ENCODE results near the gene UBE2D2.
A peak's percentile ranks its signal among the peaks of the same experiment; 100 is the strongest.

The UBE2D2 gene

GRCh38 chr5:139654871-139655491, 93.8 kb downstream of the UBE2D2 start:
- no peaks in the 10 kb centered on the region for H3K9me3 ChIP-seq (ENCODE audit: low read depth, low read length)
- TF ChIP-seq POLR2AphosphoS5 (IDR thresholded peaks at IDR 0.05; ENCODE audit: borderline replicate concordance, low read depth, low read length): no peak
- TF ChIP-seq EZH2 (IDR thresholded peaks at IDR 0.05): no peak
- no peak for TF ChIP-seq FOXP2 (optimal IDR thresholded peaks at IDR 0.05; ENCODE audit: control extremely low read depth, extremely low read length, insufficient read depth)
- H3K27ac ChIP-seq: peak overlapping the region; percentile 30; the same call in 1 of the 2 replicates
- H3K4me3 ChIP-seq: no peak overlapping the region
- no peak for DNase-seq (ENCODE audit: low read depth, low spot score)
- no peaks in the 10 kb centered on the region for H3K36me3 ChIP-seq (ENCODE audit: insufficient read depth, low read length)
- H3K9ac ChIP-seq (ENCODE audit: insufficient read length): no peak overlapping the region

- no peak overlapping the region for H3K9ac ChIP-seq (ENCODE audit: insufficient read length)
- TF ChIP-seq FOXP2 (optimal IDR thresholded peaks at IDR 0.05; ENCODE audit: control extremely low read depth, extremely low read length, insufficient read depth): no peak
- no peak for TF ChIP-seq EZH2 (IDR thresholded peaks at IDR 0.05)
- no peak for TF ChIP-seq POLR2AphosphoS5 (IDR thresholded peaks at IDR 0.05; ENCODE audit: borderline replicate concordance, low read depth, low read length)
- no peaks in the 10 kb centered on the region for H3K9me3 ChIP-seq (ENCODE audit: low read depth, low read length)
- H3K36me3 ChIP-seq (ENCODE audit: insufficient read depth, low read length): no peaks in the 10 kb centered on the region
- no peak overlapping the region for H3K4me3 ChIP-seq
- no peak overlapping the region for H3K27ac ChIP-seq
- no peak for DNase-seq (ENCODE audit: low read depth, low spot score)
These were observed 94.7 kb downstream of the UBE2D2 start for GRCh38 chr5:139655727-139656271.

GRCh38 chr5:139657363-139658321, 96.5 kb downstream of the UBE2D2 start:
- no peaks in the 10 kb centered on the region for H3K9me3 ChIP-seq (ENCODE audit: low read depth, low read length)
- H3K4me3 ChIP-seq: no peak overlapping the region
- no peak overlapping the region for H3K9ac ChIP-seq (ENCODE audit: insufficient read length)
- TF ChIP-seq POLR2AphosphoS5 (IDR thresholded peaks at IDR 0.05; ENCODE audit: borderline replicate concordance, low read depth, low read length): no peak
- no peak for TF ChIP-seq EZH2 (IDR thresholded peaks at IDR 0.05)
- no peak for TF ChIP-seq FOXP2 (optimal IDR thresholded peaks at IDR 0.05; ENCODE audit: control extremely low read depth, extremely low read length, insufficient read depth)
- peak overlapping the region; percentile 74; the same call in 1 of the 2 replicates for H3K27ac ChIP-seq
- H3K36me3 ChIP-seq (ENCODE audit: insufficient read depth, low read length): no peaks in the 10 kb centered on the region
- DNase-seq (ENCODE audit: low read depth, low spot score): no peak

- Histone ChIP-seq H3K4me3 (peak overlapping the region; percentile 69), H3K9me3 (ENCODE audit: low read depth, low read length) (no peaks in the 10 kb centered on the region), H3K36me3 (ENCODE audit: insufficient read depth, low read length) (no peaks in the 10 kb centered on the region), H3K27ac (peak overlapping the region; percentile 74), H3K9ac (ENCODE audit: insufficient read length) (no peak overlapping the region)
- TF ChIP-seq POLR2AphosphoS5 (IDR thresholded peaks at IDR 0.05; ENCODE audit: borderline replicate concordance, low read depth, low read length) (no peak), EZH2 (IDR thresholded peaks at IDR 0.05) (no peak), FOXP2 (optimal IDR thresholded peaks at IDR 0.05; ENCODE audit: control extremely low read depth, extremely low read length, insufficient read depth) (no peak)
- no peak for DNase-seq (ENCODE audit: low read depth, low spot score)
These were observed 97.4 kb downstream of the UBE2D2 start for GRCh38 chr5:139658501-139658927.

- no peaks in the 10 kb centered on the region for H3K36me3 ChIP-seq (ENCODE audit: insufficient read depth, low read length)
- H3K4me3 ChIP-seq: peak overlapping the region; percentile 69
- no peak for DNase-seq (ENCODE audit: low read depth, low spot score)
- no peaks in the 10 kb centered on the region for H3K9me3 ChIP-seq (ENCODE audit: low read depth, low read length)
- TF ChIP-seq POLR2AphosphoS5 (IDR thresholded peaks at IDR 0.05; ENCODE audit: borderline replicate concordance, low read depth, low read length) (no peak), FOXP2 (optimal IDR thresholded peaks at IDR 0.05; ENCODE audit: control extremely low read depth, extremely low read length, insufficient read depth) (no peak), EZH2 (IDR thresholded peaks at IDR 0.05) (no peak)
- H3K27ac ChIP-seq: peak overlapping the region; percentile 74
- H3K9ac ChIP-seq (ENCODE audit: insufficient read length): peak overlapping the region; percentile 39
These were observed 98.0 kb downstream of the UBE2D2 start for GRCh38 chr5:139658928-139659667.

GRCh38 chr5:139659695-139660101, 98.6 kb downstream of the UBE2D2 start:
- Histone ChIP-seq H3K36me3 (ENCODE audit: insufficient read depth, low read length) (no peaks in the 10 kb centered on the region), H3K9me3 (ENCODE audit: low read depth, low read length) (no peaks in the 10 kb centered on the region), H3K9ac (ENCODE audit: insufficient read length) (peak overlapping the region; percentile 39), H3K4me3 (peak overlapping the region; percentile 69), H3K27ac (peak overlapping the region; percentile 74)
- TF ChIP-seq EZH2 (IDR thresholded peaks at IDR 0.05) (no peak), FOXP2 (optimal IDR thresholded peaks at IDR 0.05; ENCODE audit: control extremely low read depth, extremely low read length, insufficient read depth) (no peak), POLR2AphosphoS5 (IDR thresholded peaks at IDR 0.05; ENCODE audit: borderline replicate concordance, low read depth, low read length) (no peak)
- no peak for DNase-seq (ENCODE audit: low read depth, low spot score)

- peak overlapping the region; percentile 69 for H3K4me3 ChIP-seq
- TF ChIP-seq POLR2AphosphoS5 (IDR thresholded peaks at IDR 0.05; ENCODE audit: borderline replicate concordance, low read depth, low read length) (no peak), EZH2 (IDR thresholded peaks at IDR 0.05) (no peak), FOXP2 (optimal IDR thresholded peaks at IDR 0.05; ENCODE audit: control extremely low read depth, extremely low read length, insufficient read depth) (no peak)
- peak overlapping the region; percentile 74 for H3K27ac ChIP-seq
- no peaks in the 10 kb centered on the region for H3K9me3 ChIP-seq (ENCODE audit: low read depth, low read length)
- DNase-seq (ENCODE audit: low read depth, low spot score): no peak
- H3K36me3 ChIP-seq (ENCODE audit: insufficient read depth, low read length): no peaks in the 10 kb centered on the region
- H3K9ac ChIP-seq (ENCODE audit: insufficient read length): no peak overlapping the region
These were observed 99.2 kb downstream of the UBE2D2 start for GRCh38 chr5:139660105-139660922.

All from SK-N-MC (cell line).